Measurements from ENCODE around the gene SLC16A6. TPM values are rescaled to one million over a fixed set of nuclear protein-coding genes. Genes with fewer than 3 reads are reported as not detected.
"Not testable (repeated sequence)": the region's sequence is repeated elsewhere in the genome, so short reads cannot be mapped to it uniquely, and the experiment has no call there.

The SLC16A6 gene
- polyA plus RNA-seq, 6 donors from 2014 or later: 0.34 to 0.62 (median 0.41) TPM; not detected in 3

DNA sequence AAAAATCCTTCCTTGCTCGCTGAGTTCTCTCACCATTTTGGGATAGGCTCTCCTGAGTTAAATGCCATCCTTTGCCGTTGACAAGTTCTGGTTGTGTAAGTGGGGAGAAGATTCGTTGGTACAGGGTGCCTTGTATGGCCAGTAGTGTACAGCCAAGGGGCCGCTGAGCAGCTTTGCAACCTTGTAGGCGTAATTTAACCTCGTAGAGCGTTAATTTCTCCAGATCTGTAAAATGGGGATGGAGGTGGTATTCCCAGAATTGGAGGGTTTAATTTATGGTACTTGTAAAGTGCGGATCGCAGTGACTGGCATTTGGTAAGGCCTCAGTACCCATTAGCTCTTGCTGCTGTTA, 1.7 kb upstream of the SLC16A6 start:
- no peaks in the 10 kb centered on the region for H3K36me3 Mint-ChIP-seq
- H3K27ac Mint-ChIP-seq: peak overlapping the region in 4 of 6 donors; percentile 59 to 96 (median 84)
- H3K9me3 Mint-ChIP-seq: no peaks in the 10 kb centered on the region
- H3K4me3 Mint-ChIP-seq: peak overlapping the region; percentile 84 to 96 (median 87)
- ATAC-seq (ENCODE audit: low read depth in 2 of 2) (no peak), DNase-seq (no peak)
- H3K27me3 Mint-ChIP-seq: no peaks in the 10 kb centered on the region
- peaks cover 25 to 43% (median 40%) of the 10 kb centered on the region in 3 donors for H3K4me1 Mint-ChIP-seq

DNA sequence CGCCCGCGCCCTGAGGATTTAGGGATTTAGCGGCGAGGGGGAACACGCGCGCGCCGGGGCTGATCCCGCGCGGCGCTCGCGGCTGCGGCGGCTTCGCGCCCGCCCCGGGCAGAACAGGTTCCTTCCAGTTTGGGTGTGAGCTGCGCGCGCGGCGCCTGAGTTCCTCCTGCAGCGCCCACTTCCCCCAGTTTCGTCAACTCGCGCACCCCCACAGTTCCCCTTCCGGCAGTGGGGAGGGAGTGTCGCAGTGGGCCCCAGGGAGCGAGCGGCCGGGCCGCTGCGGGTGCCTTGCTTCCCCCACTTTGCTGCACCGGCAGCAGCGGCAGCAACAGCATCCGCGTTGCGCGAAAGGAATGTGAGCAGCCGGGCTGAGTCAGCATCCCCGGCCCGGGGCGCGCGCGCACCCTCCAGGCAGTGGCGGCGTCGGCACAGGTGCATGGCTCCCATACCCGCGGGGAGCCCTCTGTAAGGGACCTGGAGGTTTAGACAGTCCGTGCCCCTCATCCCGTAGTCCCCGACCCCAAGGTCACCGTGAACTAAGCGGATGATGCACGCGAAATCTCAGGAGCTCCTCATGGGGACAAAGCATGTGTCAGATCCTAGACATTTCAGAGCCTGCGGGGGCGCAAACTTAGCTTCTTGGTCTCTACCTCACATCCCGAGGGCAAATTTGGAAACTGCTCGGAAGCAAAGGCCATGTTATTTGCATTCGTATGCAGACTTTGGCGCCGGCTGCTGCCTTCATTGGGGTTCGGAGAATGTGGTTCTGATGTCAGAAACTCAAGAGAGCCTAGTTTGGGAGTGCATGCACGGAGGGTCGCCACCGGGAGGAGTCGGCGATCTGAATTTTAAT, 1.1 kb upstream of the SLC16A6 start:
- Mint-ChIP-seq H3K36me3 (no peaks in the 10 kb centered on the region), H3K4me3 (peak overlapping the region; percentile 84 to 96 (median 87)), H3K9me3 (no peaks in the 10 kb centered on the region), H3K27me3 (no peaks in the 10 kb centered on the region), H3K4me1 (peaks cover 25 to 45% (median 44%) of the 10 kb centered on the region in 3 donors), H3K27ac (peak overlapping the region; percentile 27 to 96 (median 84))
- DNase-seq (peak; percentile 96), ATAC-seq (ENCODE audit: low read depth in 2 of 2) (peak; percentile 80 to 82)

DNA sequence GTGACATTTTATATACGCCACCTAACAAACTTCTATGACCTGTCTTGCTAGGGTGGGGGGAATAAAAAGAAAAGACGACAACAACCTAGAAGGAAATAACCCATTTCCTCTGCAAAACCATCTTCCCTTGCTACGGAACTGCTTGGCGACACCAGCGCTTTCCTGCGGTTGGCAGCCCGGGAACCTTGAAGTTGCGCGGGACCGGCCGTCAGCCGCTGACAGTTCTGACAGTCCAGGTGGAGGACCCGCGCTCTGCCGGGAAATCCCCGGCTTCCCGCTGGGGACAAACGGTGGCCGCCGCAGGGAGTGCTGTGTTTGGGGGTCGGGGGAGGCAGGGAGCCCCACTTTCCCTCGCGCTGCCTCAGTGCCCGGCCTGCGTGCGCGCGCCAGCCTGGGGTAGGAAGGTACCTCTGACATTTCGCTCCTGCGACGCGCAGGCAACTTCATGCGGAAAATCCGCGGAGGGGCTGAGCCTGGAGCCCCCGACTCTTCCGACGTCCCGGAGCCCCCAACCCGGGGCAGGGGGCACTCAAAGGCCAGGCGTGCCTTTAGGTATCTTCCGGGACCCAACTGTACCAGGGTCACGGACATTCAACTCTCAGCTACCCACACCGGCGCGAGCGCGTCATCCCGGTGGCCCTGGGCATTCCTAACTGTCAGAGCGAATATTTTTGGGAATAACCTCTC, 516 bp downstream of the SLC16A6 start:
- Mint-ChIP-seq H3K27me3 (no peaks in the 10 kb centered on the region), H3K4me1 (peaks cover 25 to 45% (median 42%) of the 10 kb centered on the region in 3 donors), H3K4me3 (peak overlapping the region; percentile 86 to 96 (median 93)), H3K36me3 (no peaks in the 10 kb centered on the region), H3K27ac (peak overlapping the region; percentile 39 to 97 (median 92)), H3K9me3 (no peaks in the 10 kb centered on the region)
- no peak for ATAC-seq (ENCODE audit: low read depth in 2 of 2)
- DNase-seq: peak; percentile 54

DNA sequence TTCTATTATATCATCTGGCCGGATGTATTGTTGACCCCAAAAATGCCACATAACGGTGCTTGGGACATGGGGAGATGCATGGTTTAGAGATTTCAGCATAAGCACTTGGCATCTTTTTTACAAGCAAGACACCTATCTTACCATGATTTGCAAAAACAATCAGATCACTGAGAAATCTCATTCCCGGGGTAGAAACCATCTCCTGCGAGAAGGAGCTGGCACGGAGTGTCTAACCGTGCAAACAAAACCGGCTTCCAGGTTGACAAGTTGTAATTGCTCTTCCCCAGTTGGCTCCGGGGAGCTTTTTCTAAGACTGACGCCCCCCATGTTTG, 1.0 kb downstream of the SLC16A6 start:
- Mint-ChIP-seq H3K36me3 (no peaks in the 10 kb centered on the region), H3K9me3 (no peaks in the 10 kb centered on the region), H3K4me3 (peak overlapping the region; percentile 86 to 96 (median 93)), H3K27ac (peak overlapping the region in 5 of 6 donors; percentile 39 to 91 (median 63)), H3K4me1 (peaks cover 25 to 45% (median 42%) of the 10 kb centered on the region in 3 donors), H3K27me3 (no peaks in the 10 kb centered on the region)
- DNase-seq (peak; percentile 5), ATAC-seq (ENCODE audit: low read depth in 2 of 2) (no peak)

DNA sequence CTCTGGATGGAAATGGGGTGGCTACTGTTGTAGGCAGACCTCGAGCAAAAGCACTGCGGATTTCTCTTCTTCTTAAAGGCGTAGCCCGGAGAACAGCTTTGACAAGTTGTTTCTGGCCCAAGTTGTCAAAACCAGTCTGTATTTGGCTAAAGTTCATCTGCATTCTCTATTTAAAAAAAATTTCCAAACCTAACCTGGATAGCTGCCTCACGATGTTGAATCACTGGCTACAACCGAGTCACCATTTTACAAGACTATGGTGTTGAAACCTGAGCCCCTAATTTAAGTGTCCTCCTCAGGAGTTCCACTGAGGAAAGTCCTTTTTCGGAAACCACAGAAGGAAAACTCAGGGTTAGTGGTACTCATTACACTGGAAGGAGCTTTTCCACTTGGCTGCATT, 1.5 kb downstream of the SLC16A6 start:
- H3K4me3 Mint-ChIP-seq: peak overlapping the region in 7 of 8 donors; percentile 56 to 96 (median 92)
- H3K9me3 Mint-ChIP-seq: no peaks in the 10 kb centered on the region
- H3K27me3 Mint-ChIP-seq: no peaks in the 10 kb centered on the region
- H3K4me1 Mint-ChIP-seq: peaks cover 25 to 45% (median 42%) of the 10 kb centered on the region in 3 donors
- DNase-seq: no peak
- H3K27ac Mint-ChIP-seq: peak overlapping the region in 5 of 6 donors; percentile 81 to 93 (median 90)
- no peaks in the 10 kb centered on the region for H3K36me3 Mint-ChIP-seq
- no peak for ATAC-seq (ENCODE audit: low read depth in 2 of 2)

DNA sequence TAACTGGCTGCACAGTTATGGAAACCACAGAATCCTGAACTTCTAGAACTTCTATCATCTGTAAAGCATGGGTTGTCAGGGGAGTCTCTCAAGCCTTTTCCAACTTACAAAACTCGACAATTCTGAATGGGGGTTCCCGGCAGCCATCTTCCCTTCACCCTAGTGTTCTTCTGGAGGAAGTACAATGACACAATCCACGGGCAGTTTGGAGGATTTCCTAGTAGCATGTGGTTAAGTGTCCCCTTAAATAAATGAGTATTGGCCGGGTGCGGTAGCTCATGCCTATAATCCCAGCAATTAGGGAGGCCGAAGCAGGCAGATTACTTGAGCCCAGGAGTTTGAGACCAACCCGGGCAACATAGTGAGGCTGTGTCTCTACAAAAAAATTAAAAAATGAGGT, 2.1 kb downstream of the SLC16A6 start:
- Mint-ChIP-seq H3K4me1 (peaks cover 25 to 45% (median 42%) of the 10 kb centered on the region in 3 donors), H3K9me3 (no peaks in the 10 kb centered on the region), H3K27me3 (no peaks in the 10 kb centered on the region), H3K4me3 (peak overlapping the region; percentile 37 to 95 (median 62)), H3K36me3 (no peaks in the 10 kb centered on the region), H3K27ac (peak overlapping the region; percentile 65 to 93 (median 87))
- no peak for ATAC-seq (ENCODE audit: low read depth in 2 of 2)
- DNase-seq: no peak

DNA sequence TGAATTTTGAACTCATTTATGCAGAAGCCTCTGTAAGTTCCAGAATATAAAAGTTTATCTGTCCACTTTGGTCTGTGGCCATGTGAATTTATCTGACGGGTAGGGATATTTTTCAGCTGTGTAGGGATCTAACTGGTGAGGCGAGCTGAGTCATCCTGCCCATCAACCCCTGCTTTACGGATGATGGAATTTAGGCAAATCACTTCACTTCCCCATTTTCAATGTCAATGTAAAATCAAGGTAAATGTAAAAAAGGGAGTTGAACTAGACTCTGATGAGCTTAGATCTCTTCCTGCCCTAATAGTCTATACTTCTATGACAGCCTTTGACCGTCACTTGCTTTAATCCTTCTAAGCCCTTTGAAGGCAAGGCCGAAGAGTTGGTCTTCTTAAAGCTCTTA, 2.6 kb downstream of the SLC16A6 start:
- H3K4me3 Mint-ChIP-seq: peak overlapping the region in 7 of 8 donors; percentile 37 to 95 (median 57)
- H3K36me3 Mint-ChIP-seq: no peaks in the 10 kb centered on the region
- no peaks in the 10 kb centered on the region for H3K27me3 Mint-ChIP-seq
- DNase-seq (peak; percentile 72), ATAC-seq (ENCODE audit: low read depth in 2 of 2) (peak; percentile 29 to 33)
- H3K27ac Mint-ChIP-seq: peak overlapping the region; percentile 65 to 93 (median 87)
- peaks cover 25 to 45% (median 42%) of the 10 kb centered on the region in 3 donors for H3K4me1 Mint-ChIP-seq
- H3K9me3 Mint-ChIP-seq: no peaks in the 10 kb centered on the region

DNA sequence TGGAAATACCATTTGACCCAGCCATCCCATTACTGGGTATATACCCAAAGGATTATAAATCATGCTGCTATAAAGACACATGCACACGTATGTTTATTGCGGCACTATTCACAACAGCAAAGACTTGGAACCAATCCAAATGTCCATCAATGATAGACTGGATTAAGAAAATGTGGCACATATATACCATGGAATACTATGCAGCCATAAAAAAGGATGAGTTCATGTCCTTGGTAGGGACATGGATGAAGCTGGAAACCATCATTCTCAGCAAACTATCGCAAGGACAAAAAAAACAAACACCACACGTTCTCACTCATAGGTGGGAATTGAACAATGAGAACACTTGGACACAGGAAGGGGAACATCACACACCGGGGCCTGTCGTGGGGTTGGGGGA, 9.0 kb downstream of the SLC16A6 start:
- not testable (repeated sequence) for H3K27me3 Mint-ChIP-seq; ATAC-seq (ENCODE audit: low read depth in 2 of 2); DNase-seq; H3K27ac Mint-ChIP-seq; H3K4me3 Mint-ChIP-seq; H3K9me3 Mint-ChIP-seq; H3K4me1 Mint-ChIP-seq; H3K36me3 Mint-ChIP-seq

DNA sequence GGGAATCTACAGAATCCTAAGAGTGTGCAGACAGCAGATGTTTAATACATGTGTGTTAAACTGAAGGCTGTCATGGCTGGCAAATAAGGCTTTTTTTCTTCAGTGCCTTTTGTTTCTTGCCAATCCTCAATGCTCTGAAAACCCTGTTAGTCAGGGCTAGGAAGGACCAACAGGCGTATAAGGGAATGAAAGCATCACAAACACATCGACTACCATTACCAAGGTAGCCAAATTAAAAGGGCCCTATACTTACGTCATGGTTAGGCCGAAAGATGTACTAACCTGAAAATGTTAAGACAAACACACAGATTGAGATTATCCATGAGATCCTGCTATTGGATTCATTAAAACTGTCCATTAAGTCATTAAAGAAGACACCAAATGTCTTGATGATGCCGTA, 13.1 kb downstream of the SLC16A6 start:
- Mint-ChIP-seq H3K36me3 (no peaks in the 10 kb centered on the region), H3K9me3 (peaks cover 0 to 7% (median 0%) of the 10 kb centered on the region in 7 donors), H3K27ac (no peak overlapping the region), H3K4me1 (peaks cover 0 to 4% (median 0%) of the 10 kb centered on the region in 3 donors), H3K27me3 (no peaks in the 10 kb centered on the region), H3K4me3 (no peak overlapping the region)
- ATAC-seq (ENCODE audit: low read depth in 2 of 2): no peak
- no peak for DNase-seq

DNA sequence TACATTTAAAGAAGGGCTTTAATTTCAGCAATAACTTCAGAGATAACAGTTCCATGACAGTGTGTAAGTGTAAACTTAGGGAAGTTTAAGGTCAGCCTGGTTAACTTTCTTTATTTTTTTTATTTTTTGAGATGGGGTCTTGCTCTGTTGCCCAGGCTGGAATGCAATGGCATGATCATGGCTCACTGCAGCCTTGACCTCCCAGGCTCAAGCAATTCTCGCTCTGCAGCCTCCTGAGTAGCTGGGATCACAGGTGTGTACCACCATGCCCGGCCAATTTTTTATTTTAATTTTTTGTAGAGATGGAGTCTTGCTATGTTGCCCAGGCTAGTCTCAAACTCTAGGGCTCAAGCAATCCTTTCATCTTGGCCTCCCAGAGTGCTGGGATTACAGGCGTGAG, 14.6 kb downstream of the SLC16A6 start:
- not testable (repeated sequence) for H3K27me3 Mint-ChIP-seq; DNase-seq; ATAC-seq (ENCODE audit: low read depth in 2 of 2); H3K4me3 Mint-ChIP-seq; H3K4me1 Mint-ChIP-seq; H3K27ac Mint-ChIP-seq; H3K9me3 Mint-ChIP-seq; H3K36me3 Mint-ChIP-seq

DNA sequence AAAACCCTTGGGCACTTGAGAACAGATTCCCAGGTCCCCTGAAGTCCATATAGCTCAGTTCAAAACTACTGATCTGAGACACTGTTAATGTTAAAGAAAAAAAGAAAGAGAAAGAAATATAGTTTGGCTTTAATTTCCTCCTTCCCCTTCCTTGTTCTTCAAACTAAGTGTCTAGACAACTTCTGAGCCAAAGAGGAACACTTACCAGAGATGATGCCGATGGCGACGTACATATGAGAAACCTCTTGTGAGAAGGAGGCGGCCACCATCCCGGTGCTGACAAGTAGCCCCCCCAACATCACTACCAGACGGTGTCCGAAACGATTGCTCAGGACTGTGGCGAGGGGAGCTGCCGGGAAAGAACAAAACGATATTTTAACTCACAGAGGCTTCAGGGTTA, 17.2 kb downstream of the SLC16A6 start:
- H3K4me1 Mint-ChIP-seq: peaks cover 0 to 4% (median 0%) of the 10 kb centered on the region in 3 donors
- DNase-seq (no peak), ATAC-seq (ENCODE audit: low read depth in 2 of 2) (no peak)
- no peak overlapping the region for H3K27ac Mint-ChIP-seq
- peaks cover 0 to 4% of the 10 kb centered on the region in 2 donors for H3K36me3 Mint-ChIP-seq
- no peaks in the 10 kb centered on the region for H3K27me3 Mint-ChIP-seq
- H3K4me3 Mint-ChIP-seq: peak overlapping the region in 1 of 8 donors; percentile 65
- peaks cover 0 to 4% (median 0%) of the 10 kb centered on the region in 7 donors for H3K9me3 Mint-ChIP-seq

DNA sequence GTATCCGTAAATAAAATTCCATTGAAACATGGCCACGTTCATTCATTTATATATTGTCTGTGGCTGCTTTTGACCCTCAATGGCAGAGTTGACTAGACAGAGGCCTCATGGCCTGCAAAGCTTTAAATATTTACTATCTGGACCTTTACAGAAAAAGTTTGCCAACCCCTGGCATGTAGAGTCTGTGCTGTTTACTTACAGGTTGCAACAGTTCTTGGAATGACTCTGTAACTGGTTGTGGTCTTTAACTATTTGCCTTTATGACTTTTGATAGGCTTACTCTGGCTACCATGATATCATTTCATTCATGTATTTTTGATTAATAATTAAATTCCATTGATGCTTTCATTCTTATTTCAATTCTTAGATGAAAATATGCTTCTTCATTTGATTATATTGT, 25.1 kb downstream of the SLC16A6 start:
- DNase-seq; H3K27me3 Mint-ChIP-seq; H3K27ac Mint-ChIP-seq; ATAC-seq (ENCODE audit: low read depth in 2 of 2); H3K36me3 Mint-ChIP-seq; H3K9me3 Mint-ChIP-seq; H3K4me3 Mint-ChIP-seq: not testable (repeated sequence)
- peaks cover 7 to 17% (median 11%) of the 10 kb centered on the region in 3 donors for H3K4me1 Mint-ChIP-seq

DNA sequence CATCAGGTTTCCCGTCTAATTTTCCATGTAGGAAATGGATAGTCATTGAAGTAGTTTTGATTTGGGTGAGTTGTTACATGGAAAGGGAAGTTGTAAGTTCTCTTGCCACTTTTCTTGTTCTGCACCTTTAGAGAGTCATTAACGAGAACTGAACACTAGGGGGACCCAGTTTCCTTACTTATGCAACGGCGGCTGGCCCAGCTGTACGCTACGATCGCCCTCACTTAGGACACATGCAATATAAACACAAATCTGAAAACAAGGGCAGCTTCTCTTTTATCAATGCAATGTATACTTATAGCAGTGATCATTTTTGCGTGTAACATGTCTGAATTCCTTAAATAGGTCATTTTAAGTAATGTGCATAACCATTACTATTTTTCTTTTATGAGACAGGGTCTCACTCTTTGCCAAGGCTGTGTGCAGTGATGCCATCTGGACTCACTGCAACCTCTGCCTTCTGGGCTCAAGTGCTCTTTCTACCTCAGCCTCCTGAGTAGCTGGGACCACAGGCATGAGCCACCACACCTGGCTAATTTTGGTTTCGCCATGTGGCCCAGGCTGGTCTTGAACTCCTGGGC, 27.7 kb downstream of the SLC16A6 start:
- not testable (repeated sequence) for H3K36me3 Mint-ChIP-seq, H3K9me3 Mint-ChIP-seq, DNase-seq, H3K27me3 Mint-ChIP-seq
- Mint-ChIP-seq H3K4me1 (peaks cover 7 to 29% (median 23%) of the 10 kb centered on the region in 3 donors), H3K4me3 (peak overlapping the region in 1 of 8 donors; percentile 3), H3K27ac (peak overlapping the region; percentile 13 to 97 (median 64))
- peak; percentile 5 to 16 for ATAC-seq (ENCODE audit: low read depth in 2 of 2)

Measured in naive B cell (primary cell).